Glutamatergic neuron (in vitro differentiated cells): Measurements from ENCODE around the gene TBC1D17. TPM values are rescaled to one million over a fixed set of nuclear protein-coding genes. Genes with fewer than 3 reads are reported as not detected.
A peak's percentile ranks its signal among the peaks of the same experiment; 100 is the strongest.

Source experiments
- DNase-seq: peaks from one replicate; pipeline ENCODE4 v3.0.0; 2022
- H3K27ac Mint-ChIP-seq: one replicate; pipeline ENCODE4 v1.8.0; 2020; ENCODE audit warnings: mild to moderate bottlenecking, mixed read lengths, inconsistent platforms; ENCODE audit not compliant: unreplicated experiment
- H3K27me3 Mint-ChIP-seq: one replicate; pipeline ENCODE4 v1.8.0; 2020; ENCODE audit warnings: mild to moderate bottlenecking, moderate library complexity, mixed read lengths, inconsistent platforms; ENCODE audit not compliant: unreplicated experiment
- H3K36me3 Mint-ChIP-seq: one replicate; pipeline ENCODE4 v1.8.0; 2020; ENCODE audit warnings: mild to moderate bottlenecking, mixed read lengths, inconsistent platforms; ENCODE audit not compliant: unreplicated experiment
- H3K4me1 Mint-ChIP-seq: one replicate; pipeline ENCODE4 v1.8.0; 2020; ENCODE audit warnings: mild to moderate bottlenecking, low read depth, mixed read lengths, inconsistent platforms; ENCODE audit not compliant: unreplicated experiment
- H3K4me3 Mint-ChIP-seq: one replicate; pipeline ENCODE4 v1.8.0; 2020; ENCODE audit warnings: mild to moderate bottlenecking, mixed read lengths, inconsistent platforms; ENCODE audit not compliant: unreplicated experiment
- H3K9me3 Mint-ChIP-seq: one replicate; pipeline ENCODE4 v1.8.0; 2020; ENCODE audit warnings: mild to moderate bottlenecking, moderate library complexity, mixed read lengths, inconsistent platforms; ENCODE audit not compliant: unreplicated experiment
- total RNA-seq: library from RNA; stranded (reverse); fragmentation: NEBNext Ultra II Directional; extraction: Animal tissue kit (Norgen Biotek cat#: 25700); gene quantifications from one replicate; pipeline ENCODE4 v1.2.1, GENCODE V29; 2021; ENCODE audit not compliant: unreplicated experiment
- TF ChIP-seq, protein P1 (sequence below): fragments of 200-600 bp; sonication (generic); IDR thresholded peaks from one replicate; pipeline ENCODE4 v1.5.0; 2021; ENCODE audit not compliant: partially characterized antibody, unreplicated experiment

Gene TBC1D17
- total RNA-seq, 1 donor from 2014 or later: 56.8 TPM

GRCh38 chr19:49913720-49914119 is 36.2 kb downstream of the TBC1D17 start:
- peaks cover 12% of the 10 kb centered on the region for H3K36me3 Mint-ChIP-seq
- peaks cover 6% of the 10 kb centered on the region for H3K9me3 Mint-ChIP-seq
- H3K27me3 Mint-ChIP-seq: peaks cover 3% of the 10 kb centered on the region
- peaks cover 3% of the 10 kb centered on the region for H3K4me1 Mint-ChIP-seq
- TF ChIP-seq, protein P1, sequence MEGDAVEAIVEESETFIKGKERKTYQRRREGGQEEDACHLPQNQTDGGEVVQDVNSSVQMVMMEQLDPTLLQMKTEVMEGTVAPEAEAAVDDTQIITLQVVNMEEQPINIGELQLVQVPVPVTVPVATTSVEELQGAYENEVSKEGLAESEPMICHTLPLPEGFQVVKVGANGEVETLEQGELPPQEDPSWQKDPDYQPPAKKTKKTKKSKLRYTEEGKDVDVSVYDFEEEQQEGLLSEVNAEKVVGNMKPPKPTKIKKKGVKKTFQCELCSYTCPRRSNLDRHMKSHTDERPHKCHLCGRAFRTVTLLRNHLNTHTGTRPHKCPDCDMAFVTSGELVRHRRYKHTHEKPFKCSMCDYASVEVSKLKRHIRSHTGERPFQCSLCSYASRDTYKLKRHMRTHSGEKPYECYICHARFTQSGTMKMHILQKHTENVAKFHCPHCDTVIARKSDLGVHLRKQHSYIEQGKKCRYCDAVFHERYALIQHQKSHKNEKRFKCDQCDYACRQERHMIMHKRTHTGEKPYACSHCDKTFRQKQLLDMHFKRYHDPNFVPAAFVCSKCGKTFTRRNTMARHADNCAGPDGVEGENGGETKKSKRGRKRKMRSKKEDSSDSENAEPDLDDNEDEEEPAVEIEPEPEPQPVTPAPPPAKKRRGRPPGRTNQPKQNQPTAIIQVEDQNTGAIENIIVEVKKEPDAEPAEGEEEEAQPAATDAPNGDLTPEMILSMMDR: no peak
- peak overlapping the region; percentile 33 for H3K27ac Mint-ChIP-seq
- no peak for DNase-seq
- no peak overlapping the region for H3K4me3 Mint-ChIP-seq

DNA sequence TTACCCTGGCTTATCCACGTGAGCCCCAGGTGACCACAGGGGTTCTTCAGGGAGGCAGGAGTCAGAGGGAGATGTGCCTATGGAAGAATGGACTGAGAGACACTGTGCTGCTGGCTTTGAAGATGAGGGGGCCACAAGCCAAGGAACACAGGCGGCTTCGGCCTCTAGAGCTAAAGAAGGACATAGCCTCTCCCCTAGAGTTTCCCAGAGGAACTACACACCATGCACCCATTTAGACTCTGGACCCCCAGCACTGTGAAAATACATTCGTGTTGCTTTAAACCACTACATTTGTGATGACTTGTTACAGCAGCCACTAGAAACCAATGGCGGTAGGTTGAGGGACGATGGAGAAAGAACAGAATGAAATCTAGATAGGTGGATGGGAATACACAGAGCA is 37.8 kb downstream of the TBC1D17 start:
- H3K36me3 Mint-ChIP-seq: peaks cover 12% of the 10 kb centered on the region

DNA sequence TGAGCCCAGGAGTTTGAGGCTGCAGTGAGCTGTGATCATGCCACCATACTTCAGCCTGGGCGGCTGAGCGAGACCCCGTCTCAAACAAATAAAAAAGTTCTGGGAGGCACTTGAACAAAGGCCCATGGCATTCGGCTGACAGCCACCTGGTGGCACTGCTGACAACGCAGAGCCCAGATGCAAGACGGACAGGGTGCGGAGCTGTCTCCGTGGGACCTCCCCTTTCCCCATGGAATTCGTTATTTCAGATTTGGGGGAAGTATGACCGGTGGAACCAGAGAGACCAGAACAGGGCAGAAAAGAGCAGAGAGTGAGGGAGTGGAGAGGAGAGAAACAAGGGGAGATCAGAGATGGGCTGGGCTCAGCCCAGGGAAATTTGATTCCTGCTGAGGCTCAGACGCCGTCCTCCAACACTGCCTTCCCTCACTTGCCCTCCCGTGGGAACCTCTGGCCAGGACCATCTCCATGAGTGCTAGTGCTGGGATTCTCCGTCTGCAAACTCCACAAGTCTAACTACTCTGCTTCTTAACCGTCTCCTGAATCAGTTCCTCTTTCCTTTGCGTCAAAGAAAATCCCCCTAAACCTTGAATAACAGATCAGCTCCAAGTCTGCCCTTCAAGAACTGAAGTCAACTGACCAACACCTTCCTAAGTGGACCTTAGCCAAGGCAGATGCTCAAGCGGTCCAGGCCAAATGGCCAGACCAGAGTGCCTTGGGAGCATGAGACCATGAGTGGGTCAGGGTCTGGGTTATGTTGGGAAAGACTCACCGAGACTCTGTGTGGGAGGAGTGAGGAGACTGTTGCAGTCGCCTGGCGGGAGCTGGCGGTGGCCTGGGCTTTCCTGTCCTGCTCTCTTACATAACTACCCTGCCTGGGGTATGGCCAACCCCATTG is 39.6 kb downstream of the TBC1D17 start:
- Mint-ChIP-seq H3K4me3 (peak overlapping the region; percentile 64), H3K27me3 (peaks cover 7% of the 10 kb centered on the region), H3K27ac (peak overlapping the region; percentile 78), H3K36me3 (peaks cover 12% of the 10 kb centered on the region), H3K4me1 (peaks cover 21% of the 10 kb centered on the region), H3K9me3 (peaks cover 8% of the 10 kb centered on the region)
- no peak for DNase-seq
- TF ChIP-seq, protein P1: no peak

More for the DNA sequence above, 37.8 kb downstream of the TBC1D17 start:
- Mint-ChIP-seq H3K27ac (no peak overlapping the region), H3K9me3 (peaks cover 8% of the 10 kb centered on the region), H3K4me3 (no peak overlapping the region), H3K4me1 (peaks cover 8% of the 10 kb centered on the region), H3K27me3 (peaks cover 3% of the 10 kb centered on the region)
- TF ChIP-seq, protein P1: peak; percentile 42
- DNase-seq: no peak

- H3K27ac Mint-ChIP-seq: peak overlapping the region; percentile 33
- no peak for DNase-seq
- H3K36me3 Mint-ChIP-seq: peaks cover 12% of the 10 kb centered on the region
- peaks cover 7% of the 10 kb centered on the region for H3K9me3 Mint-ChIP-seq
- H3K4me3 Mint-ChIP-seq: no peak overlapping the region
- H3K27me3 Mint-ChIP-seq: peaks cover 7% of the 10 kb centered on the region
- peaks cover 21% of the 10 kb centered on the region for H3K4me1 Mint-ChIP-seq
- TF ChIP-seq, protein P1: no peak
These were observed 40.6 kb downstream of the TBC1D17 start for GRCh38 chr19:49918089-49918488.

GRCh38 chr19:49920624-49921363 is 43.3 kb downstream of the TBC1D17 start:
- Mint-ChIP-seq H3K27ac (peak overlapping the region; percentile 48), H3K27me3 (peaks cover 6% of the 10 kb centered on the region), H3K4me3 (no peak overlapping the region), H3K4me1 (peaks cover 27% of the 10 kb centered on the region), H3K9me3 (peaks cover 3% of the 10 kb centered on the region), H3K36me3 (no peaks in the 10 kb centered on the region)
- TF ChIP-seq, protein P1: no peak
- no peak for DNase-seq
